K562 (cell line): ENCODE measurements around the gene CARMIL1. TPM values are rescaled to one million over a fixed set of nuclear protein-coding genes. Genes with fewer than 3 reads are reported as not detected.

Experiments used
- ATAC-seq: fragments of 200-7000 bp; cut with Tn5 transposase; 3 replicates; pipeline ENCODE4 v1.9.1; 2020; ENCODE audit warnings: moderate library complexity
- BruUV-seq: library from RNA; stranded (reverse); fragments of 400-500 nt; replicated peaks from 2 replicates; lab custom pipeline; 2021; lab: Mats Ljungman, UMichigan
- CTCF ChIA-PET: fragments of 300-600 bp; formaldehyde crosslinking; extraction: SDS; loops from one replicate; lab custom pipeline; 2021; ENCODE audit warnings: low intra/inter-chr PET ratio; lab: Yijun Ruan, JAX
- POLR2A ChIA-PET: fragments of 300-600, 350-650 bp; sonication (Branson Sonifier 250); formaldehyde crosslinking; extraction: SDS; loops from one replicate; lab custom pipeline; 2021; ENCODE audit warnings: antibody characterized with exemption, inconsistent platforms; lab: Yijun Ruan, JAX
- DNase-seq, 4 experiments: peaks; one replicate each; pipeline versions ENCODE4 v3.0.0 to v3.0.0-alpha.2; 2011 to 2018; ENCODE audit warnings: low spot score in 3 of 4, mixed read lengths in 3 of 4; ENCODE audit errors: extremely low read depth in 1 of 4
- FAIRE-seq: peaks from 2 replicates; lab custom pipeline; 2011; peaks lifted over from hg19 to GRCh38; lab: Jason Lieb, UNC
- H2AFZ ChIP-seq: 2 replicates; pipeline ENCODE4 v1.6.0; 2011; ENCODE audit warnings: low read depth, low read length, control low read depth, inconsistent platforms
- H3K27ac ChIP-seq: fragments of 200-600 bp; 3 replicates; pipeline ENCODE4 v1.8.0; 2011; ENCODE audit warnings: low read depth, mild to moderate bottlenecking, control low read depth, inconsistent platforms, low read length, moderate library complexity, mixed read lengths; ENCODE audit errors: extremely low read depth
- H3K27me3 ChIP-seq, 2 experiments: fragments of 300-600 bp in 1 of 2; 2 replicates in 1 of 2; 3 replicates in 1 of 2; pipeline versions ENCODE4 v1.6.0 to v1.8.0; 2011; ENCODE audit warnings: inconsistent platforms in 2 of 2, low read length in 2 of 2, mild to moderate bottlenecking in 1 of 2, mixed read lengths in 1 of 2, moderate library complexity in 1 of 2; ENCODE audit not compliant: control insufficient read depth in 2 of 2, insufficient read depth in 2 of 2
- H3K36me3 ChIP-seq: fragments of 300-600 bp; 3 replicates; pipeline ENCODE4 v1.8.0; 2011; ENCODE audit warnings: mild to moderate bottlenecking, low read length, inconsistent platforms; ENCODE audit not compliant: control insufficient read depth, insufficient read depth
- H3K4me1 ChIP-seq, 2 experiments: fragments of 200-600 bp in 1 of 2; replicated peaks in 1 of 2; 2 replicates in 1 of 2; 3 replicates in 1 of 2; pipeline versions ENCODE4 v1.5.1 to v1.8.0; 2011; ENCODE audit warnings: inconsistent platforms in 2 of 2, low read length in 2 of 2, mild to moderate bottlenecking in 1 of 2, mixed read lengths in 1 of 2, moderate library complexity in 1 of 2; ENCODE audit not compliant: control insufficient read depth in 2 of 2, insufficient read depth in 2 of 2
- H3K4me2 ChIP-seq: 2 replicates; pipeline ENCODE4 v1.6.1; 2011; ENCODE audit warnings: low read length, control low read depth, inconsistent platforms, mixed read lengths; ENCODE audit not compliant: insufficient read depth
- H3K4me3 ChIP-seq: fragments of 200-600 bp; sonication (generic), shearing (Covaris generic); 2 replicates; pipeline ENCODE4 v1.5.1; 2016; ENCODE audit warnings: control low read depth, inconsistent platforms
- H3K79me2 ChIP-seq: fragments of 200-600 bp; 3 replicates; pipeline ENCODE4 v1.8.0; 2011; ENCODE audit warnings: low read length, inconsistent platforms; ENCODE audit not compliant: control insufficient read depth, insufficient read depth
- H3K9ac ChIP-seq, 2 experiments: 2 replicates each; pipeline versions ENCODE4 v1.6.0 to v1.6.1; 2011; ENCODE audit warnings: low read depth in 2 of 2, low read length in 2 of 2, control low read depth in 1 of 2, inconsistent platforms in 1 of 2, mild to moderate bottlenecking in 1 of 2, mixed read lengths in 1 of 2; ENCODE audit not compliant: insufficient read depth in 1 of 2
- H3K9me1 ChIP-seq: one replicate; pipeline ENCODE4 v1.6.0; 2011; ENCODE audit warnings: inconsistent platforms, mild to moderate bottlenecking, low read length, moderate library complexity; ENCODE audit not compliant: control insufficient read depth, insufficient read depth
- H3K9me3 ChIP-seq: replicated peaks from 2 replicates; pipeline ENCODE4 v1.5.1; 2011; ENCODE audit warnings: low read depth, low read length, inconsistent platforms; ENCODE audit not compliant: control insufficient read depth, insufficient read depth
- H4K20me1 ChIP-seq: replicated peaks from 2 replicates; pipeline ENCODE4 v1.6.1; 2011; ENCODE audit warnings: low read length, inconsistent platforms, mixed read lengths; ENCODE audit not compliant: control insufficient read depth, insufficient read depth
- CBX5 ChIP-seq: IDR thresholded peaks from 2 replicates; pipeline ENCODE4 v1.6.1; 2014; ENCODE audit warnings: low read depth, borderline replicate concordance
- NCOA1 ChIP-seq: fragments of 450-650 bp; IDR thresholded peaks from 2 replicates; pipeline ENCODE4 v1.6.1; 2016; ENCODE audit warnings: low read depth
- NR2C2 ChIP-seq, 2 experiments: fragments of 200-800 bp in 1 of 2; sonication (Bioruptor generic) in 1 of 2; sonication (generic) in 1 of 2; formaldehyde crosslinking in 1 of 2; IDR thresholded peaks; 2 replicates each; pipeline versions ENCODE4 v1.6.1 to v1.8.0; 2016 to 2022; ENCODE audit warnings: mild to moderate bottlenecking in 1 of 2, missing compliant biosample characterization in 1 of 2, missing genetic modification characterization in 1 of 2, missing genetic modification reagents in 1 of 2
- RNF219 ChIP-seq: fragments of 250-450 bp; sonication (Bioruptor Pico); IDR thresholded peaks from 2 replicates; pipeline ENCODE4 v1.5.0; 2022; ENCODE audit warnings: mild to moderate bottlenecking
- SMC3 ChIP-seq: conservative IDR thresholded peaks from 2 replicates; pipeline ENCODE4 v1.6.1; 2011; ENCODE audit warnings: low read depth, low read length, improper control_type of control experiment; ENCODE audit not compliant: insufficient read depth
- TRIM25 ChIP-seq: fragments of 450-650 bp; IDR thresholded peaks from 2 replicates; pipeline ENCODE4 v1.7.0; 2016; ENCODE audit warnings: borderline replicate concordance
- WHSC1 ChIP-seq: IDR thresholded peaks from one replicate; pipeline ENCODE4 v1.6.1; 2012; ENCODE audit warnings: low read length, control low read depth, inconsistent platforms
- ZNF146 ChIP-seq: IDR thresholded peaks from one replicate; pipeline ENCODE4 v1.6.1; 2018; ENCODE audit warnings: missing compliant biosample characterization; ENCODE audit not compliant: unreplicated experiment
- ZNF717 ChIP-seq: fragments of 250-450 bp; sonication (Bioruptor Pico); IDR thresholded peaks from 2 replicates; pipeline ENCODE4 v1.5.0; 2021
- WGBS: fragments of 100-300 bp; shearing (Covaris generic); methylation state at CpG from one replicate; pipeline ENCODE4 v1.1.6; 2016; ENCODE audit warnings: low coverage, mixed read lengths; ENCODE audit not compliant: insufficient coverage; ENCODE audit errors: missing lambda C conversion rate; 5-methylcytosine and 5-hydroxymethylcytosine counted together
- in situ Hi-C: fragments of 300-500 bp; cut with MboI; formaldehyde crosslinking; loops from 4 replicates; pipeline ENCODE4 v1.15.0; 2018; ENCODE audit warnings: inconsistent platforms, mixed read lengths
- intact Hi-C: fragments of 100-400 bp; cut with micrococcal nuclease; formaldehyde crosslinking; loops from 2 replicates; pipeline ENCODE4 v1.14.2; 2022
- polyA plus RNA-seq, 8 experiments: library from polyadenylated mRNA; depleted of rRNA in 4 of 8; stranded (reverse) in 5 of 8; unstranded in 3 of 8; fragments of >200 nt; fragmentation: Nextera tagmentation in 2 of 8; fragmentation: Illumina TruSeq in 1 of 8; extraction: Ambion mirVana in 2 of 8; extraction: Trizol in 1 of 8; gene quantifications; 2 replicates each; pipeline versions ENCODE4 v1.2.1 to v1.2.3, GENCODE V29; 2011 to 2014; ENCODE audit warnings: inconsistent platforms in 1 of 8, missing spikeins in 1 of 8
- total RNA-seq, 7 experiments: library from RNA; depleted of rRNA in 6 of 7; stranded (reverse); fragments of >200 nt in 6 of 7; fragmentation: Illumina TruSeq in 2 of 7; extraction: Trizol in 2 of 7; gene quantifications; 2 replicates each; pipeline versions ENCODE4 v1.2.1 to v1.2.3, GENCODE V29; 2011 to 2021; ENCODE audit warnings: low replicate concordance in 1 of 7

The CARMIL1 gene
- total and polyA plus RNA-seq, 9 of the 15 experiments (the other 6 are each of a cell fraction or from before 2014, with no cell fraction given), result 0.04 to 0.32 (median 0.10) TPM; not detected in 1

- Histone ChIP-seq H2AFZ (no peak overlapping the region), H3K9me1 (no peaks in the 10 kb centered on the region), H3K9me3 (no peaks in the 10 kb centered on the region), H4K20me1 (no peaks in the 10 kb centered on the region), H3K36me3 (no peaks in the 10 kb centered on the region), H3K4me1 (no peaks in the 10 kb centered on the region), H3K4me3 (no peak overlapping the region), H3K27me3 (no peaks in the 10 kb centered on the region; a peak in 1 of 5 replicates), H3K4me2 (no peak overlapping the region), H3K79me2 (no peaks in the 10 kb centered on the region), H3K27ac (no peak overlapping the region), H3K9ac (no peak overlapping the region)
- ChIA-PET CTCF (no interaction called here), POLR2A (interaction anchor here (0.6 kb wide), 1 partner anchor 48 kb away, joined by 3 read pairs; no protein-coding TSS in a partner anchor)
- FAIRE-seq, result no peak
- no peak for ATAC-seq
- in situ Hi-C loops (no loop called here), intact Hi-C loops (no loop called here)
- 2% methylated on average over 2 of the region's 2 CpGs for WGBS
- TF ChIP-seq WHSC1, result no peak
- no peak for TF ChIP-seq ZNF717 (CRISPR knock-in tag)
- no peak for TF ChIP-seq RNF219 (CRISPR knock-in tag)
- TF ChIP-seq NCOA1, result no peak
- TF ChIP-seq ZNF146 (CRISPR knock-in tag), result no peak
- TF ChIP-seq NR2C2 (CRISPR knock-in tag; IDR thresholded peaks at IDR 0.05), result no peak
- TF ChIP-seq NR2C2 (tag; IDR thresholded peaks at IDR 0.05), result no peak
- no peak for TF ChIP-seq SMC3
- no peak for TF ChIP-seq CBX5
- no peak for TF ChIP-seq TRIM25
- BruUV-seq, result no TSS peak
- DNase-seq, result no peak
Measured at GRCh38 chr6:25465941-25466340, 186.8 kb downstream of the CARMIL1 start.
